GM19023 (cell line): Measurements from ENCODE around the gene ABHD16B.
"Not testable (repeated sequence)": the region's sequence is repeated elsewhere in the genome, so short reads cannot be mapped to it uniquely, and the experiment has no call there.

Experiments used
- ATAC-seq: cut with Tn5 transposase; IDR thresholded peaks from one replicate; pipeline ENCODE4 v1.9.1; 2021; ENCODE audit warnings: mild to moderate bottlenecking, moderate library complexity; ENCODE audit not compliant: unreplicated experiment

ABHD16B gene

DNA sequence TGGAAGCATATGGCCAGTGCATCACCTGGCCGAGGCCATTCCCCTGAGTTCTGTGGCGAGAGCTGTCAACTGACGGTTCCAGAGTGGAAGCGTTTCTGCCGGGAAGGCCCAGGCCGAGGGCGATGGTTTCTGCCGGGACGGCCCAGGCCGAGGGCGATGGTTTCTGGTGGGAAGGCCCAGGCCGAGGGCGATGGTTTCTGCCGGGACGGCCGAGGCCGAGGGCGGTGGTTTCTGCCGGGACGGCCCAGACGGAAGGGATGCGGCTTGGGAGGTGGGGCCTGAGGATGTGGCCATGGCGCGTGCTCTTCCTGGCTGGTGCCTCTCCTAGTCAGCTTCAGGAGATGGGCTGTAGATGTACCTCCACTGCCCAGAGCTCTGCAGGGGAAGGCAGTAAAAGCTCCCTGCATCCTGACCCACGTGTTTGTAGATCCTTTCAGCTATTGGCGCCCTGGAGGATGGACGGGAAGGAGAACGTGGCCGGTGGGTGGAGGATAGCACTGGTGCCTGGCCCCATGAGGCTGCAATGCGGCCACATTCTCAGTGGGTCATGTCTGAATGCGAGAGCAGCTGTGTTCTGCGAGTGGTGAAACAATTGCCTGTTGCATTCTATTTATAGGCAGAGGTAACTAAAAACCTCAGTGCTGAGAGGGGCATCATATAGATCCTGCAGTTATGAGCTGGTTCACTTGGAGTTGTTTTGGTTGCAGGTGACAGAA lies 16.6 kb downstream of the ABHD16B start:
- ATAC-seq, result no peak

DNA sequence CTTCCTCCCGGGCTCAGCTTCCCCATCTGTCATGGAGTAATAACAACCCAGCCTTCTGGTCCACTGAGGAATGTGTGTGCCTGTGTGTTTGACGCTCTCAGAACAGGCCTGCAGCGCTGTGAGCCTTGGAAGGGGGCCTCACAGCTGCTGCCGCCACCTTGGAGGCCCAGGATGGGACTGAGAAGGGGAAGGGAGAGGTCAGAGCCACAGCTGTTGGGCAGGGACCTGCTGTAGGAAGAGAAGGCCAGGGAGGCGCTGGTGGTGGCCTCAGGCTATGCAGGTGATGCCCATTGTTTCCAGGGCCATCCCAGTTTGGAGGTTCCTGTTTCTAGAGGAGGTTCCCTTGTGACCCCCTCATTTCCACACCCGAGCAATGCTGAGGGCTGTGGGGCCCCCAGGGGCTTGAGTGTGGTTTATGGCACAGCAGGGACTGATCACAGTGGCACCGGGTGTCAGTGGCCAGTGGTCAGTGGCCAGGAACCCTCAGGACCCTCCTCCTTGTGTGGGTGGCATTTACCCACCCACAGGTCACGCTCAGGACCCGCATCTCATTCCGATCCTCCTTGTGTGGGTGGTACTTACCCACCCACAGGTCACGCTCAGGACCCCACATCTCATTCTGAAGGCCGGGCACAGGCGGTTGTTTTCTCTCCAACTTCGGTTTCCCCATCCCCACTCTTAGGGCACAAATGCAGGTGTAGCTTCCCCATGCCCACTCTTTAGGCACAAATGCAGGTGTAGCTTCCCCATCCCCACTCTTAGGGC lies 17.8 kb downstream of the ABHD16B start:
- no peak for ATAC-seq

DNA sequence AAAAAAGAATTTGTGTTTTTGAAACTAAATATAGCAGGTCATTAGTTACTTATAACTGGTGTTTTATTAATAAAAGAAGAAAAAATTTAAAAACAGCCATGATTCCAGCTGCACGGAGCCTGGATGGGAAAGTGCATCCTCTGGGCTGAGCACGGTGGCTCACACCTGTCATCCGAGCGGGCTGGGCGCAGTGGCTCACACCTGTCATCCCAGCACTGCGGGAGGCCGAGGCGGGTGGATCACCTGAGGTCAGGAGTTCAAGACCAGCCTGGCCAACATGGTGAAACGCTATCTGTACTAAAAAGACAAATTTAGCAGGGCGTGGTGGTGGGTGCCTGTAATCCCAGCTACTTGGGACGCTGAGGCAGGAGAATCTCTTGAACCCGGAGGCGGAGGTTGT lies 19.6 kb downstream of the ABHD16B start:
- ATAC-seq, result not testable (repeated sequence)

DNA sequence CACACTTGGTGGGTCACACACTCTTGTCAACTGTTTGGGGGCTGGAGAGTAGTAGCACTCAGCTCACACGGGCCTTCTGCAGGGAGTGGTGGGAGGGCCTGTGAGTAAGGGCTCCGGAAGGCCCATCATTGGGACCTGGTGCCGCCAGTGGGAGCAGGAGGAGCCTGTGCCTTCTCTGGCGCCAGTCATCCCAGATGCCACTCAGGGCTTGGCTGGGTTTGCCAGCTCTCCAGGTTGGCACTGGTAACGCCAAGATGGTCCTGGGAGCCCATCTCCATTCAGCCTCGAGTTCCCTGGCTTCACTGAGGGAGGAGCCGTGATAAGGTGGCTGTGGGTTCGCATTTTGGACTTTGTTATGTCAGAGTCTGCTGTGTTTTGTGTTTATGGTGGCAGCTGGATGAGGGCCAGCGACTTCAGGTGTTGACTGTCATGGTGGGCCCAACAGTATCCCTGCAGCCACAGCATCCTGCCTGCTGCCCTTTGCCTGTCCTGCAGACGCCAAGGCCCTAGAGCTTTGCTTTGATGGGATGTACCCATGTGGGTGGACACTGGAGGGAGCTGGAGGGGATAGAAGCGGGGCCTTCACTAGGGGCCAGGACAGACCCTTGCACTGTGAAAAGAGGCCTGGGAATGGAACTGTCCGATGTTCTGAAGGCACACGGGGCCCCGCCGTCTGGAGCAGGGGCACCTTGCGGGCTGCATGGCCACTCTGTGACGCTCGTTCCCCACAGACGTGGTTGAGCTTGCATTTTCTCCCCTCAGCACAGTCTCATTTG lies 20.3 kb downstream of the ABHD16B start:
- no peak for ATAC-seq

DNA sequence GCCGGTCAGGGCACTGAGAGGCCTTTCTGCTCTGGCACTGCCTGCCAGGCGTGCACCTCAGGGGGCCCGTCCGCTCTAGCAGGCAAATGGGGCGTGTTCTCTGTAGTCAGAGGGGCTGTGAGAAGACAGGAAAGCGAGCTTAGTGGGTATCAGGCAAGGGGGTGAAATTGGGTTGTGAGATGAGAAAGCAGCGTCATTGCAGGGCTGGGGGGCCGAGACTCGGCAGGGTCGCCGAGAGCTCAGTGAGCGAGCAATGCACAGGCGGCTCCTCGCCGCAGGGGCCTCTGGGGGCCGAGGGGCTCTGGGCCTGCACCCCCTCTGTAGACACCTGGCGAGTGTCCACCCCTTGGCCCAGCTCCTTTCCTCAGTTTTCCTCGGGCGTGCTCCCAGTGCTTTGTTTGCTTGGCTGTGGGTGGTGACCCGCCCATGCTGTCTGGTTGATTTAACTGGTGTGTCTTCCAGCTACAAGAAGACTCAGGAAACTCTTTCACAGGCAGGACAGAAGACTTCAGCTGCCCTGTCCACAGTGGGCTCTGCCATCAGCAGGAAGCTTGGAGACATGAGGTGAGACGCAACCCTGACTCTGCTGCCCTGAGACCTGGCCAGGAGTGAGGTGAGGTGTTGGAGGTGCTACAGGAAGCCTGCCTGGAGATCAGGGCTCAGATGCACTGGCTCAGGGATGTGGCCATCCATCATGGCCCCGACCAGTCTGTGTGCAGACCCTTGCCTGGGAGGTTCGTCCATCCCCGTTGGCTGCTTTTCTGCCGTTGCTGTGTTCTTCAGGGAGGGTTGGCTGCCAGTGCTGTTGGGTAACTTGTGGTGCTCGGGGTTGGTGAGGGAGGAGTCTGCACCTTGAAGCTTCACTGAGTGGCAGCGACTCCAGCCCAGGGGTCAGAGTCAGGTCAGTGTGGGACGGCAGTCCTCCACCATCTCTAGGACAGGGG lies 21.2 kb downstream of the ABHD16B start:
- no peak for ATAC-seq

DNA sequence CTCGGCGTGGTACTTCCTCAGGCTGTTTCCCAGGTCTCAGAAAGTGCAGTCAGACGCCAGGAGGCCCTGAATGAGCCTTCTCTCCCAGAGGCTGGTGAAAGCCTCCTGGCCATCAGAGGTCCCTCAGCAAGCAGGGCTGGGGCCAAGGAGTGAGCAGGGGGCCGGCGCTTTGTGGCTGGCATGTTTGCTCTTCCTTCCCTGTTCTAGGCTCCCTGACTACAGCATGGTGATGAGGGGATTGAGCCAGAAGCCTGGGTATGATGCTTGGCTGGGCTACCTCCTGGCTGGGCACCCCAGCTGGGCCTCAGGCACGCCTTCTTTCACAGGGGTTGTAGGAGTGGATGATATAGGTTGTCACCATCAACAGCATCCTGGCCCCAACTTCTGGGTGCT lies 21.9 kb downstream of the ABHD16B start:
- no peak for ATAC-seq

DNA sequence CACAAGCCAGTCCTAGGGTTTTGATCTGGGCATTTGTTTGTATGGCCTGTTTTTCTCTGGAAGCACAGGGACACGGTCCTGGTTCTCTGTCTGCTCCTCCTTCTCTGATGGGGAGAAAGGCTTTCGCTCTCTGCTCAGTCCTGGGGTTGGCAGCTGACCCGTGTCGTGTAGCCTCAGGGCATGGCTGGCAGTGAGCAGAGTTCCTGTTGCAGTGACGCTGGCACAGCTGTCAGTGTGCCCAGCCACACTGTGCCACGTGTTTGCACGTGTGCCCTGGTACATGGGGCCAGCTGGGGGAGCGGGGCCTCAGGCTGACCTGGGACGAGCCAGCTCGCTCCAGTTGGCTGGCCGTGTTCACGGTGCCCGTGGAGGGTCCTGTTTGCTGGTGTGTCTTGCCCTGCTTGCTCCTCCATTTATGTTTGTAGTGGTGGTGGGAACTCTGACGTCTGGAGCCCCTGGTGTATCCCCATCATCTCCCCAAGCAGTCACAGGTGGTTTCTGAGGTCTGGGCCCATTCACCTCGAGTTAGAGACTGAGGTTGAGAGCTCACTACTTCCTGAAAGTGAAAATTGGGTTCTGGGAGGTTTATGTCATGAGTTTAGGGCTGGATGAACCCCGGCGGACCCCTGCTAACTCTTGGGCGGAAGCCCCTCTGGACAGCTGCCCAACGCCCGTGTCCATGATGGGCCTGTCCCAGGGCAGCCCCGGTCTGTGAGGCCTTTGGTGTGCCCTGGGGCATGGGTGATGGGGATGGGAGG lies 23.4 kb downstream of the ABHD16B start:
- ATAC-seq, result no peak

DNA sequence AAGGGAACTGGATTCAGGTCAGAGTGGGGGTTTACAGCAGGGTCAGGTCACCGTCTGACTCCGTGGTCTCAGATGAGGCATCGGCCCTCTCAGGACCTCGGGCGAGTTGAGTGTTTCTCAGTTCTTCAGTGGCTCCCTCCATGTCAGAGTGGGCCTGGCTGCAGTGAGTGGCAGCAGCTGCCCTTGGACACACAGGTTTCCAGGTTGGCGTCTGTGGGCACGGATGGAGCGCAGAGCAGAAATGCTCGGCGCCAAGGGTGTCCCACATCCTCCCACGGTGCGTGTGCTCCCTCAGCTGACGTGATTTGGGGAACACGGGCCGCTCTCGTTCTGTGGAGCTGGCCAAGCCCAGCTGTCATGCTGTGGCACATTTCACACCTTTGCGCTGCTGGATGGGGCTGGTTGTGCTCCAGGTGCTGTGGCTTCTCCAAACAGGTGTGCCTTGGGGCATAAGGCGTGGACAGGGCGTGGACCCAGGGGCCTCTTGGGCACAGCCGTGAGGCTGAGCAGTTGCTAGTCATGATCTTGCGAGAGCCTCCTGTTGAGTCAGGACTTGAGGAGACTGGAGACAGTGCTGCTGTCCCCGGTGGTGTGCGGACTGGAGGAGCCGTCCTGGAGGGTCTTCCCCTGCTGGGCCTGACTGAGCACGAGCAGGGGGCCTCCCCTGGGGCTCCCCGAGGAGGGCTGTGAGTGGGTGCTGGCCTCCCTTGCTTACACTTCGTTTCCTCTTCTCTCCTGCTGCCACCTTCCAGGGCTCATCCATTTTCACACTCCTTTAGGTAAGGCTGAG lies 24.2 kb downstream of the ABHD16B start:
- ATAC-seq, result no peak

DNA sequence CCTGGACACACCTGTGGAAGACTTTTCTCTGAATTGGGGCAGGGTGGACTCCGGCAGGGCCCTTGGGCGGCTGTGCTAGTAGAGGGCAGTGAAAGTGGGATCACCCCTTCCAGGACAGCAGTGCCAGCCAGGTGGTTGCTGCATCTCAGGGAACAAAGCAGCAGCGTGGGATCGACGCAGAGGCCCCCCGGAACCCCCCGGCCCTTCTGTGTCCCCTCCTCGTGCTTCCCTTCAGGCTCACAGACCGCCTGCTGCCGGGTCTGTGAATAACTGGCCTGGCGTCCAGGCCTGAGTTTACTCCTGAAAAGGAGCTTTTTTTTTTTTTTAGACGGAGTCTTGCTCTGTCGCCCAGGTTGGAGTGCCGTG lies 24.7 kb downstream of the ABHD16B start:
- no peak for ATAC-seq

DNA sequence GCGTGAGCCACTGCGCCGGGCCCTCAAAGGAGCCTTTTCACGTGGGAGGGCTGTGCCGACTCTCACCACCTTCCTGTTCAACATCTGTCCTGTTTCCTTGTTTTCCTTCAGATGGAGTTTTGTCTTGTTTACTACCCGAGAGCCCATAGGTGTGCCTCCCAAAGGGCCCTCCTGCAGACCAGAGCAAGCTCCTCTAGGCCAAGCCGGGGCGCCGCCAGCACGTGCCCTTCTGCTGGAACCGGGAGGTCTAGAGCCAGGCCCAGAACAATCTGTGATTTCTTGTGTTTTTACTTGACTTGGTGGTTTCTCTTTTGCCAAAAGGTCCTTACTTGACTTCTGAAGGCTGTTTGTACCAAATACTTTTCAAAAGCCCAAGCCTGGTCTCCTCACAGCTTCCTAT lies 25.6 kb downstream of the ABHD16B start:
- ATAC-seq, result no peak

DNA sequence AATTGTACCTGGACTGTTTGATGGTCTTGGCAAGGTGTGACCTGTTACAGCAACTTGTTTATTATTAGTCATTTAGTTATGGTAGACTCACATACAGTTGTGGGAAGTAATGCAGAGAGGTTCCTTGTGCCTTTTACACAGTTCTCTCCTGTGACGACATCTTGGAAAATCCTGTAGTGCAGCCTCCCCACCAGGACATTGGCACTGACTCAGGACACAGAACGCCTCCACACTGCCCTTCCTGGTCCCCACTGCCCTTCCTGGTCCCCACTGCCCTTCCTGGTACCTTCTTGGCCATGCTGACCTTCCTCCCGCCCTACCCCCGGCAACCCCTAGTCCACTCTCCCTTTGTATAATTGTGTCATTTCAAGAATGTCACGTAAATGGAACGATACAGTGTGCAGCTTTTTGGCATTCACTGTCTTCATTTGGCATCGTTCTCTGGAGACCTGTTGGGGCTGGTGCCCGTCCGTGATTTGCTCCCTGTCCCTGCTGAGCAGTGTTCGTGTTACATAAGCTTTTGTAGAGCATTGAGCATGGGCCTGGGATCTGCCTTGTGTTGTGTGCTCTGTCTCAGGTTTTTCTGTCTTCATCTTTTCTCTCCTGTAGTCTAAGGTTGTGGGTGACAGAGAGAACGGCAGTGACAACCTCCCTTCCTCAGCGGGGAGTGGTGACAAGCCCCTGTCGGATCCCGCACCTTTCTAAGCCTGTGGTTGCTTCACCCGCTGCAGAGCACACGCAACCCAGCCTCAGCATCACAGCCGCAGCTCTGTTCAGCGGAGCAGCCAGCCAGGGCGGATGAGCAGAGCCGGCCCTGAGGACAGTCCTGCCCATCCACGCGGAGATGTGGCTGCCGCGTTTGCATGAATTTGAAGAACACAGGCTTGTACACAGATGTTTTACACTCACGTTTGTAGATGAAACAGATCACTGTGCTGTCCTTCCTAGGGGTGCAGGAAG lies 28.2 kb downstream of the ABHD16B start:
- no peak for ATAC-seq

DNA sequence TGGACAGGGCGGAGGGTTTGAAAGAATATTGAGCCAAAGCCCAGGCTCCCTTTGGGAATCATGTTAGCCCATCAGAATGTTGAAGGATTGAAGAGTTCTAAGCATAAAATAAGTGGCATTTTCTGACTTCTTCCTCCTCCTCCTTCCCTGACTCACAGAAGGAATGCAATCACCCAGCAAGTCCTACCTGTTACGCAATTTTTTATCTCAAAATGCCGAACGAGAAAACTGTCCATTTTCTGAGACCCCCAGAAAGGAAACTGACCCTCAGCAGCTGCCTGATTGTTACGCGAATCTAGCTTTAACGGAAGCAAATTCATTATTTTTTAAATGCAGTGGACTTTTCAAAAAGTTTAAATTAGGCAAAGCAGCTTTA lies 28.9 kb downstream of the ABHD16B start:
- no peak for ATAC-seq

DNA sequence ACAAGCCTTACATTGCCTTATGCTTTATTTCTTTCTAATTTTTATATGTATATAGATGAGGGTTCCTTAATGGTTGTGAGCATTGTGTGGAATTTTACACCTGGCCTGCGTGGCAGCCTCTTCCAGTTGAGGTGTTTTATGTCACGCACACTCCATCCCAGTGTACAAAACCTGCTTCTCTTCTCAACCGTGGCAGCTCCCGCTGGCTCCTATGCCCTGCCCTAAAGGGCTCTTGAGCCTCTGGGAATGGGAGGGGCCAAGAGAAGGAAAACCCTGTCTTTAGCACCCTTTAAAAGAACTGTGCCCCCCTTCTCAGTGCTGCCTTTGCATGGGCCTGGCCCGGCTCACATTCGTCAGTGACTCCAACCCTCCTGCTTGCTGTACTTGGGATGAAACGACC lies 29.3 kb downstream of the ABHD16B start:
- no peak for ATAC-seq

DNA sequence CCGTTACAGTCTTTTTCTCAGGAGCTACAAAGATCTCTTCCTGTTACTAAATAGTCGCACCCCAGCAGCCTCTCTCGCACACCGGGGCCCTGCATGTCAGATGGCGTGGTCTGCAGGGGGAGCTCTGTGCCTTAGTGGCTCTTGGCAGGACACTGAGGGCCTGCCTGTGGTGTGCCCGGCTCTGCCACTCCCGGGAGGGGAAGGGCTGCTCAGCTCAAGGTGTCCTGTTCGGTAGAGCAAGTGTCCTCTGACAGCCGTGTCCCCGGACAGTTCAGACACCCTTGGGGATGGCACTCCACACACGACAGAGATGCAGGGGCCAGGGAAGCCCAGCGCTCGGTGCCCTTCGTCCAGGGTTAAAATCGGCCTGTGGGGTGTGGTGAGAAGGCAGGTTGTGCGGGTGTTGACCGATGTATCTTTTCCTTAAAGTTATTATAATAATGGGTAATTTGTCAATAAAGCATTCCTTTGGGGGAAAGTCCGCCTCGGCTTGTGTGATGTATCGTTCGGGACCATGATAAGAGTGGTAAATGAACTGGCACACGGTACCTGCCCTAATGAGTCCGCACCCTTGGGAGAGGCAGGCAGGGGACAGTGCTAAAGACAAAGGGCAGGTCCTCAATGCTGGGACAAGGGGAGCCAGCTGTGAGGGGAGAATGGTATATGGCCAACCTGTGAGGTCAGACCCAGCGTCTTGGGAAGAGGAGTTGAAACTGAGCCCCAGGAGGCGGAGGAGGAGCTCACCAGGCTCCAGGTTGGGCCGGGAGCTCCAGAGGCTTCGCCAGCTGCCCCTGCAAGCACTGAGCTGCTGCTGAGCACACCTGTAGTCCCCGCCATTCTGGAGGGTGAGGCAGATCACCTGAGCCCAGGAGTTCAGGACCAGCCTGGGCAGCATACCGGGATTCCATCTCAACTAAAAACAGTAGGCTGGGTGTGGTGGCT lies 30.0 kb downstream of the ABHD16B start:
- ATAC-seq, result no peak

DNA sequence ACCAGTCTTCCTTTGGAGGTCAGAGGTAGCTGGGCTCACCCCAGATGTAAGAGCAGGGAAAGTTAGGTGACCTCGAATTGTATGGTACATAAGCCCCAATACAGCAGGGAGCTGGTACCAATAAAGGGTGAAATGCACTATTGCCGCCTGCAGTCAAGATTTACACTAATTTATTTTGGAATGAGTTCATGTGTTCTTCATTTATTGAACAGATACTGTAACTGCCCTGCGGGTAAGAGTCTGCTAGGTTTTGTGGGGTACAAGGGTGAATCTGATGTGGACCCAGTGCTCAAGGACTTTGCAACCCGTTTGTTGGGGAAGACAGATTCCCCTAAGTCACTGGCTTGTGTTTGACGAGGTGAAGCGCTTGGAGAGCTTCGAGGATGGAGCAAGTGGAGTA lies 31.1 kb downstream of the ABHD16B start:
- ATAC-seq, result no peak

DNA sequence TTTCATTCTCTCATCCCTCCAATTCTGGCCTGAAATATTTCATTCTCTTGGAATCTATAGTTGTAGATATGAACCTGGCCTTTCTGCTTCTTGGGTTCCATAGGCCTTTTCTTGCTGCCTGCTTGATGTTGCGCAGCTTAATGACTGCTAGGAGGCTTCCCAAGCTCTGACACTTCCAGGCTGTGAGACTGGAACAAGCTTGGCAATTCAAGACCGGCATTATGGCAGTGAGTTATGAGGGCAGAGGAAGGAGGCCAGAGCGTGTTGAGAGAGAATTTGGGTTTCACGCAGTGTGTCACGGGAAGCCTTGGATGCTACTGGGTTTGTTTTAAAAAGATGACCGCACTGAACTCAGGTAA lies 32.7 kb downstream of the ABHD16B start:
- ATAC-seq, result no peak
